K562 (cell line): Measurements from ENCODE around the gene EVI5L.

Source experiments
- ATF6 ChIP-seq: sonication (generic); formaldehyde crosslinking; IDR thresholded peaks from 2 replicates; pipeline ENCODE4 v1.4.0; 2020; ENCODE audit warnings: mild to moderate bottlenecking, missing genetic modification reagents
- DPF2 ChIP-seq: fragments of 450-650 bp; IDR thresholded peaks from 2 replicates; pipeline ENCODE4 v1.6.1; 2016
- KAT2B ChIP-seq: IDR thresholded peaks from one replicate; pipeline ENCODE4 v1.6.1; 2012; ENCODE audit warnings: low read depth, mild to moderate bottlenecking, control low read depth, inconsistent platforms, low read length, moderate library complexity
- SRSF7 ChIP-seq: fragments of 200-400 bp; formaldehyde crosslinking; optimal IDR thresholded peaks from 2 replicates; pipeline ENCODE3; 2017; ENCODE audit warnings: mild to moderate bottlenecking, low read depth, low read length
- USF1 ChIP-seq: sonication (generic); formaldehyde crosslinking; IDR thresholded peaks from 2 replicates; pipeline ENCODE4 v1.9.0; 2022; ENCODE audit warnings: mild to moderate bottlenecking, missing genetic modification reagents
- ZBTB17 ChIP-seq: fragments of 450-650 bp; formaldehyde crosslinking; IDR thresholded peaks from 2 replicates; pipeline ENCODE4 v1.4.0; 2020; ENCODE audit warnings: mild to moderate bottlenecking
- ZBTB43 ChIP-seq: sonication (generic); formaldehyde crosslinking; IDR thresholded peaks from 2 replicates; pipeline ENCODE4 v1.8.0; 2023; ENCODE audit warnings: mild to moderate bottlenecking, missing genetic modification reagents
- ZHX1 ChIP-seq: fragments of 150-350 bp; conservative IDR thresholded peaks from 2 replicates; pipeline ENCODE4 v1.6.1; 2014; ENCODE audit warnings: low read length
- ZNF3 ChIP-seq: fragments of 250-450 bp; sonication (Bioruptor Pico); IDR thresholded peaks from 2 replicates; pipeline ENCODE4 v1.5.0; 2021; ENCODE audit warnings: mild to moderate bottlenecking, moderate library complexity

GRCh38 chr19:7819337-7819736, 10.7 kb upstream of the EVI5L start:
- no peak for TF ChIP-seq SRSF7
- TF ChIP-seq USF1: no peak
- TF ChIP-seq KAT2B: no peak
- no peak for TF ChIP-seq ZBTB17 (CRISPR knock-in tag)
- no peak for TF ChIP-seq ZNF3 (CRISPR knock-in tag)
- no peak for TF ChIP-seq ATF6
- TF ChIP-seq ZBTB43 (CRISPR knock-in tag): no peak
- no peak for TF ChIP-seq ZHX1
- no peak for TF ChIP-seq DPF2
